ENCODE results near the gene HIBCH. TPM values are rescaled to one million over a fixed set of nuclear protein-coding genes. Genes with fewer than 3 reads are reported as not detected.

Gene HIBCH
- total and polyA plus RNA-seq, 9 of the 15 experiments (the other 6 are each of a cell fraction or from before 2014, with no cell fraction given), result 17.0 to 65.4 (median 28.3) TPM

- TF ChIP-seq ZNF197 (CRISPR knock-in tag; IDR thresholded peaks at IDR 0.05; ENCODE audit: low read depth), result no peak
- no peak for TF ChIP-seq SNRNP70 (optimal IDR thresholded peaks at IDR 0.05; ENCODE audit: low read depth, low read length)
- no peak for TF ChIP-seq ZNF436 (CRISPR knock-in tag; IDR thresholded peaks at IDR 0.05)
- TF ChIP-seq NFYB (IDR thresholded peaks at IDR 0.05; ENCODE audit: extremely low read depth, insufficient read length), result no peak
- peak; percentile 92 for TF ChIP-seq THRB (CRISPR knock-in tag; conservative IDR thresholded peaks at IDR 0.05)
- TF ChIP-seq MAFG (tag; conservative IDR thresholded peaks at IDR 0.05), result no peak
- no peak for TF ChIP-seq ZNF212 (CRISPR knock-in tag; IDR thresholded peaks at IDR 0.05)
- no peak for TF ChIP-seq TAF15 (IDR thresholded peaks at IDR 0.05; ENCODE audit: low read depth, low read length)
- no peak for TF ChIP-seq CHD4 (IDR thresholded peaks at IDR 0.05; ENCODE audit: insufficient read depth, insufficient replicate concordance, low read depth, low read length, poor library complexity, severe bottlenecking)
- no peak for TF ChIP-seq MAFK (IDR thresholded peaks at IDR 0.05; ENCODE audit: low read length)
- TF ChIP-seq NELFE (IDR thresholded peaks at IDR 0.05; ENCODE audit: insufficient read depth, insufficient read length), result no peak
Observed at GRCh38 chr2:190184460-190184859, 135.2 kb downstream of the HIBCH start (continued).

Data from K562 (cell line).